CD4-positive, CD25-positive, alpha-beta regulatory T cell (primary cell): ENCODE data around the gene RNF150. TPM values are rescaled to one million over a fixed set of nuclear protein-coding genes. Genes with fewer than 3 reads are reported as not detected.

Experiments
- ATAC-seq, 2 donors: fragments of 150-1000 bp; cut with Tn5 transposase; one replicate each; pipeline ENCODE4 v1.10.0; 2021; ENCODE audit warnings: low read depth in 2 of 2, moderate number of reproducible peaks in 2 of 2, moderate library complexity in 1 of 2
- DNase-seq, 3 donors: peaks; one replicate each; pipeline versions ENCODE4 v3.0.0 to v3.0.0-alpha.2; 2012 to 2022; ENCODE audit warnings: mixed read lengths in 1 of 3
- H3K27ac ChIP-seq: one replicate; pipeline ENCODE4 v1.7.0; 2013; ENCODE audit warnings: mild to moderate bottlenecking, low read length; ENCODE audit not compliant: insufficient read depth, poor library complexity, severe bottlenecking
- H3K27me3 ChIP-seq: one replicate; pipeline ENCODE4 v1.7.0; 2013; ENCODE audit warnings: low read length; ENCODE audit not compliant: control insufficient read depth, insufficient read depth
- H3K36me3 ChIP-seq: one replicate; pipeline ENCODE4 v1.7.0; 2013; ENCODE audit warnings: mild to moderate bottlenecking, low read length, moderate library complexity; ENCODE audit not compliant: control insufficient read depth, insufficient read depth
- H3K4me1 ChIP-seq: 2 replicates; pipeline ENCODE4 v1.7.0; 2013; ENCODE audit warnings: mild to moderate bottlenecking, low read length; ENCODE audit not compliant: insufficient read depth, control insufficient read depth, poor library complexity, severe bottlenecking
- H3K4me3 ChIP-seq: one replicate; pipeline ENCODE4 v1.7.0; 2013; ENCODE audit warnings: low read depth, mild to moderate bottlenecking, low read length, moderate library complexity
- H3K9me3 ChIP-seq, 2 experiments: 1 replicate in 1 of 2; 2 replicates in 1 of 2; pipeline ENCODE4 v1.7.0; 2013; ENCODE audit warnings: low read length in 2 of 2, mild to moderate bottlenecking in 1 of 2, moderate library complexity in 1 of 2; ENCODE audit not compliant: control insufficient read depth in 2 of 2
- H3K27ac Mint-ChIP-seq, 3 donors: one replicate each; pipeline ENCODE4 v1.8.0; 2020 to 2022; ENCODE audit warnings: mild to moderate bottlenecking in 3 of 3, mixed read lengths in 3 of 3, moderate library complexity in 2 of 3
- H3K27me3 Mint-ChIP-seq: one replicate; pipeline ENCODE4 v1.8.0; 2022; ENCODE audit warnings: mild to moderate bottlenecking, mixed read lengths
- H3K36me3 Mint-ChIP-seq: one replicate; pipeline ENCODE4 v1.8.0; 2020; ENCODE audit warnings: mixed read lengths
- H3K4me1 Mint-ChIP-seq, 4 donors: one replicate each; pipeline ENCODE4 v1.8.0; 2020 to 2022; ENCODE audit warnings: mixed read lengths in 4 of 4, mild to moderate bottlenecking in 1 of 4
- H3K4me3 Mint-ChIP-seq, 4 donors: one replicate each; pipeline ENCODE4 v1.8.0; 2020 to 2022; ENCODE audit warnings: mild to moderate bottlenecking in 4 of 4, mixed read lengths in 4 of 4, moderate library complexity in 3 of 4
- H3K9me3 Mint-ChIP-seq, 7 donors: one replicate each; pipeline ENCODE4 v1.8.0; 2020 to 2022; ENCODE audit warnings: mixed read lengths in 7 of 7, mild to moderate bottlenecking in 3 of 7, moderate library complexity in 2 of 7
- polyA plus RNA-seq, 4 donors: library from polyadenylated mRNA; unstranded; fragments of 300-500 nt; fragmentation: Illumina TruSeq; gene quantifications; one replicate each; pipeline ENCODE4 v1.2.3, GENCODE V29; 2021
- total RNA-seq: library from RNA; stranded (reverse); gene quantifications from one replicate; pipeline ENCODE4 v1.2.3, GENCODE V29; 2022

RNF150 gene
- total and polyA plus RNA-seq, 5 donors from 2014 or later: 0.07 TPM; not detected in 4

DNA sequence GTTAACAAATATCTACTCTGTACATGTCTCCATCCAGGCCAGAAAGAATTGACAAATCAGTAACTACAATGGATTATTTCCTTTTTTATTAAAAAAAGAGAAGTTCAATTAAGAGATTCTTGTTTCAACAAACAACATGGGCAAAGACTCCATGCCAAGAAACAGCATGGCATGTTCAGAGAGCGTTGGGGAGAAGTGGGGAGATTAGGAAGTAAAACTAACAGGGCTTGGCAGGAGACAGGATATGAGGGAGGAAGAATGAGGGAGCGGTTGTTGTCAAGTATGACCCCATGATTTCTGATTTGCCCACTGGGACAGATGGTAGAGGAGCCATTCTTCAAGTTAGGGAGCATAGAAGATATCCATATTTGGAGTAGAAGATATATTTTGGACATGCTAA, 128.4 kb downstream of the RNF150 start:
- no peaks in the 10 kb centered on the region for H3K9me3 ChIP-seq
- Mint-ChIP-seq H3K27ac (no peak overlapping the region), H3K9me3 (peaks cover 0 to 14% (median 1%) of the 10 kb centered on the region in 7 donors), H3K4me1 (no peaks in the 10 kb centered on the region), H3K36me3 (no peaks in the 10 kb centered on the region), H3K27me3 (no peaks in the 10 kb centered on the region), H3K4me3 (no peak overlapping the region)
- H3K36me3 ChIP-seq: no peaks in the 10 kb centered on the region
- H3K27ac ChIP-seq: no peak overlapping the region
- no peaks in the 10 kb centered on the region for H3K4me1 ChIP-seq
- DNase-seq (no peak), ATAC-seq (no peak)
- H3K27me3 ChIP-seq: no peaks in the 10 kb centered on the region
- no peak overlapping the region for H3K4me3 ChIP-seq

DNA sequence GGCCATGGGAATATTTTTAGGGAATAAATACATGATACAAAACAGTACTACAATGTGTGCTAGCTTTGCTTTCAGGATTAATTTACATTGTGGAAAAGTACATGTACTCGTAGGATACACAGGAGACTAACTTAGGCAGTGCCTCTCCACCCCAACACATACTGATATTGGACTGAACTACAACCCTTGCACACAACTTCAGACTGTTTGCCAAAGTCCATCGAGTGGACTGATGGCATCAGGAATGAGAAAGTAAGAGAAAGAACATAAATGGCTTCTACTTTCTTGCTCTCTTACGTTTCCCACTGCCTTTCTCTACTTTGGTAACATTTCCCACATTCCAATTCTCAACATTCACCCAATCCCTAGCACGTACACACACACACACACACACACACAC, 130.1 kb downstream of the RNF150 start:
- Histone ChIP-seq H3K4me3 (no peak overlapping the region), H3K9me3 (no peaks in the 10 kb centered on the region), H3K27ac (no peak overlapping the region), H3K36me3 (no peaks in the 10 kb centered on the region), H3K4me1 (no peaks in the 10 kb centered on the region), H3K27me3 (no peaks in the 10 kb centered on the region)
- Mint-ChIP-seq H3K9me3 (peaks cover 0 to 14% (median 0%) of the 10 kb centered on the region in 7 donors), H3K4me1 (no peaks in the 10 kb centered on the region), H3K36me3 (no peaks in the 10 kb centered on the region), H3K27ac (no peak overlapping the region), H3K27me3 (no peaks in the 10 kb centered on the region), H3K4me3 (no peak overlapping the region)
- ATAC-seq: no peak
- no peak for DNase-seq

DNA sequence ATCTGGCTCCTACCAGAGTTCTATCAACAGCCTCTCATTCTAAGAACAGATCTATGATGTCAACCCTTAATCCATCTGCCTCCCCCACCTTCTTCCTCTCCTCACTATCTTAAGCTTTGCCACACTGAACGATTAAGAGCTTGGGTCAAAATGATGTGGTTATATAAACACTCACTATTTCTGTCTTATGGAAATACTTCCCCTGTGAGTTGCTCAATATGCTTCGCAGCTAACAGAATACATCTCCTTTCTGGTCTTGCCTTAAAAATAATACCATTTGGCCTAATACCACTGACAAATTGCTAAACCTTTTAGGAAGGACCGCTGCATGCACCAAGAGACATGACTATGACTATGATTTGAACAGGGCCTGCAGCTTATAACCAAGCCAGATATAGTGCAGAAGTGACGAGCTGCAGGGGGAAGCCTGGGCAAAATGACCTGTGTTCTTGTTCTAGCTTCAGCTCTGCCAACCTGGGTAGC, 130.9 kb downstream of the RNF150 start:
- Mint-ChIP-seq H3K27me3 (no peaks in the 10 kb centered on the region), H3K4me1 (no peaks in the 10 kb centered on the region), H3K27ac (no peak overlapping the region), H3K36me3 (no peaks in the 10 kb centered on the region), H3K9me3 (peaks cover 0 to 14% (median 0%) of the 10 kb centered on the region in 7 donors), H3K4me3 (no peak overlapping the region)
- H3K4me3 ChIP-seq: no peak overlapping the region
- DNase-seq (no peak), ATAC-seq (no peak)
- H3K27me3 ChIP-seq: no peaks in the 10 kb centered on the region
- H3K4me1 ChIP-seq: no peaks in the 10 kb centered on the region
- no peak overlapping the region for H3K27ac ChIP-seq
- H3K36me3 ChIP-seq: no peaks in the 10 kb centered on the region
- H3K9me3 ChIP-seq: no peaks in the 10 kb centered on the region

GRCh38 chr4:140996766-140997165, 136.5 kb downstream of the RNF150 start:
- Histone ChIP-seq H3K36me3 (no peaks in the 10 kb centered on the region), H3K9me3 (no peaks in the 10 kb centered on the region), H3K27ac (no peak overlapping the region), H3K4me1 (no peaks in the 10 kb centered on the region), H3K27me3 (no peaks in the 10 kb centered on the region), H3K4me3 (no peak overlapping the region)
- no peaks in the 10 kb centered on the region for H3K27me3 Mint-ChIP-seq
- no peak overlapping the region for H3K27ac Mint-ChIP-seq
- no peak for DNase-seq
- no peak overlapping the region for H3K4me3 Mint-ChIP-seq
- no peaks in the 10 kb centered on the region for H3K4me1 Mint-ChIP-seq
- H3K36me3 Mint-ChIP-seq: no peaks in the 10 kb centered on the region
- ATAC-seq: no peak
- H3K9me3 Mint-ChIP-seq: peaks cover 0 to 5% (median 0%) of the 10 kb centered on the region in 7 donors

GRCh38 chr4:140995058-140995457, 138.2 kb downstream of the RNF150 start:
- no peaks in the 10 kb centered on the region for H3K36me3 ChIP-seq
- Mint-ChIP-seq H3K4me1 (no peaks in the 10 kb centered on the region), H3K4me3 (no peak overlapping the region), H3K27me3 (no peaks in the 10 kb centered on the region), H3K27ac (no peak overlapping the region), H3K36me3 (no peaks in the 10 kb centered on the region), H3K9me3 (peaks cover 0 to 5% (median 0%) of the 10 kb centered on the region in 7 donors)
- H3K27me3 ChIP-seq: no peaks in the 10 kb centered on the region
- H3K9me3 ChIP-seq: no peaks in the 10 kb centered on the region
- no peak overlapping the region for H3K27ac ChIP-seq
- DNase-seq (no peak), ATAC-seq (no peak)
- H3K4me1 ChIP-seq: no peaks in the 10 kb centered on the region
- no peak overlapping the region for H3K4me3 ChIP-seq

GRCh38 chr4:140994015-140994414, 139.3 kb downstream of the RNF150 start:
- H3K4me1 Mint-ChIP-seq: no peaks in the 10 kb centered on the region
- no peak overlapping the region for H3K4me3 Mint-ChIP-seq

DNA sequence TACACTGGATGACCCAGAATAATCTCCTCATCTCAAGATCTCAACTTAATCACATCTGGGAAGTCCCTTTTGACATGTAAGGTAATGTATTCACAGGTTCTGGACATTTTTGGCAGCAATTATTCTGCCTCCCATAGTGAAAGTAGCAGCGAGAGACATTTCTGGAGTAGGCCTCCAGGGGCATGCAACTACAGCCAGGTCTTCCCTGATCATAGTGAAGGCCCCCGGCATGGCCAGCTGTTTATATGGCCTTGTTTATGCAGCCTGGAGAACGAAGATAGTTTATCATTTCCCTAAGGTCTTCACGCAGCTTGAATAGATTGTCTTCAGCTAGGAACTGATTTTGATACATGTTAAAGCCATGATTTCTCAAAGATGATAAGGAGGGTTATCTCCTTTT, 139.9 kb downstream of the RNF150 start:
- no peaks in the 10 kb centered on the region for H3K9me3 ChIP-seq
- Mint-ChIP-seq H3K9me3 (peaks cover 0 to 5% (median 0%) of the 10 kb centered on the region in 7 donors), H3K27ac (no peak overlapping the region), H3K4me3 (no peak overlapping the region), H3K4me1 (no peaks in the 10 kb centered on the region), H3K27me3 (no peaks in the 10 kb centered on the region), H3K36me3 (no peaks in the 10 kb centered on the region)
- no peak overlapping the region for H3K4me3 ChIP-seq
- DNase-seq: no peak
- no peaks in the 10 kb centered on the region for H3K4me1 ChIP-seq
- H3K27ac ChIP-seq: no peak overlapping the region
- no peaks in the 10 kb centered on the region for H3K36me3 ChIP-seq
- H3K27me3 ChIP-seq: no peaks in the 10 kb centered on the region
- ATAC-seq: no peak

More at GRCh38 chr4:140994015-140994414, 139.3 kb downstream of the RNF150 start:
- no peaks in the 10 kb centered on the region for H3K9me3 ChIP-seq
- no peak overlapping the region for H3K27ac ChIP-seq
- H3K27me3 ChIP-seq: no peaks in the 10 kb centered on the region
- no peaks in the 10 kb centered on the region for H3K4me1 ChIP-seq
- no peak overlapping the region for H3K4me3 ChIP-seq
- DNase-seq (no peak), ATAC-seq (no peak)
- H3K9me3 Mint-ChIP-seq: peaks cover 0 to 5% (median 0%) of the 10 kb centered on the region in 7 donors
- no peaks in the 10 kb centered on the region for H3K36me3 ChIP-seq
- no peaks in the 10 kb centered on the region for H3K27me3 Mint-ChIP-seq
- H3K27ac Mint-ChIP-seq: no peak overlapping the region
- H3K36me3 Mint-ChIP-seq: no peaks in the 10 kb centered on the region

DNA sequence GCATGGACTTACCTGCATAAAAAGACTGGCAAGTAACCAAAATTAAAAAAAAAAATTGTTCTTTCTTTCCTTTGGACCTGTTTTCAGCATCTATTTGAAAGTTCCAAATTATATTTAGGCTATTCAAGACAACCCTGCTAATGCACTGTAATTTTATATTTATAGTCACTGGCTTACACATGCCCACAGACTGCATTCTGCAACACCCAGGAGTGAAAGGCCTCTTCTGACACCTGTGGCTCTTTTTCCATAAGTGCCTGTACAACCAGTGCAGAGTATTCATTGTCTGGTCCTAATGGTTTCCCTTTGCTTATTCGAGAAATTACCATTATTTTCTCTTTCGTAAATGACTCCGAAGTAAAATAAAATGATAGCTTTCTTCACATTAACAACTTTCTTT, 143.3 kb downstream of the RNF150 start:
- no peaks in the 10 kb centered on the region for H3K36me3 Mint-ChIP-seq
- peaks cover 0 to 1% (median 0%) of the 10 kb centered on the region in 7 donors for H3K9me3 Mint-ChIP-seq
- no peak overlapping the region for H3K4me3 ChIP-seq
- no peaks in the 10 kb centered on the region for H3K9me3 ChIP-seq
- ATAC-seq (no peak), DNase-seq (no peak)
- H3K27me3 Mint-ChIP-seq: no peaks in the 10 kb centered on the region
- H3K4me1 ChIP-seq: no peaks in the 10 kb centered on the region
- H3K27me3 ChIP-seq: no peaks in the 10 kb centered on the region
- no peak overlapping the region for H3K27ac ChIP-seq
- H3K4me3 Mint-ChIP-seq: no peak overlapping the region
- H3K4me1 Mint-ChIP-seq: no peaks in the 10 kb centered on the region
- H3K27ac Mint-ChIP-seq: no peak overlapping the region
- no peaks in the 10 kb centered on the region for H3K36me3 ChIP-seq
